CD4-positive, alpha-beta T cell (primary cell): ENCODE results near the gene TDRD10. TPM values are rescaled to one million over a fixed set of nuclear protein-coding genes. Genes with fewer than 3 reads are reported as not detected.
A peak's percentile ranks its signal among the peaks of the same experiment; 100 is the strongest.

Source experiments
- ATAC-seq: fragments of 200-7000 bp; cut with Tn5 transposase; one replicate; pipeline ENCODE4 v1.10.0; 2022; ENCODE audit warnings: mild to moderate bottlenecking; ENCODE audit not compliant: poor library complexity
- CTCF ChIA-PET: fragments of 350-600 bp; sonication (Branson Sonifier 250); formaldehyde crosslinking; loops from one replicate; lab custom pipeline; 2021; ENCODE audit warnings: antibody characterized with exemption, inconsistent platforms; lab: Charles Lee
- POLR2A ChIA-PET: fragments of 350-600 bp; sonication (Branson Sonifier 250); formaldehyde crosslinking; loops from one replicate; lab custom pipeline; 2021; ENCODE audit warnings: antibody characterized with exemption, inconsistent platforms; lab: Charles Lee
- DNase-seq, 14 experiments: peaks; one replicate each; pipeline ENCODE4 v3.0.0-alpha.2; 2013 to 2020; ENCODE audit warnings: mixed read lengths in 2 of 14
- H3K27ac ChIP-seq, 2 donors: one replicate each; pipeline versions ENCODE4 v1.5.1 to v1.7.0; 2013; ENCODE audit warnings: low read length in 2 of 2, low read depth in 1 of 2, mild to moderate bottlenecking in 1 of 2
- H3K27me3 ChIP-seq, 2 experiments: 1 replicate in 1 of 2; 2 replicates in 1 of 2; pipeline versions ENCODE4 v1.6.1 to v1.7.0; 2013; ENCODE audit warnings: low read length in 2 of 2, control low read depth in 1 of 2, mild to moderate bottlenecking in 1 of 2, moderate library complexity in 1 of 2; ENCODE audit not compliant: insufficient read depth in 2 of 2, control insufficient read depth in 1 of 2
- H3K36me3 ChIP-seq: one replicate; pipeline ENCODE4 v1.6.1; 2013; ENCODE audit warnings: low read length, control low read depth; ENCODE audit not compliant: insufficient read depth
- H3K4me1 ChIP-seq: one replicate; pipeline ENCODE4 v1.6.1; 2013; ENCODE audit warnings: low read length, control low read depth; ENCODE audit not compliant: insufficient read depth
- H3K4me3 ChIP-seq: one replicate; pipeline ENCODE4 v1.5.1; 2013; ENCODE audit warnings: mild to moderate bottlenecking, low read length, moderate library complexity
- H3K9me3 ChIP-seq, 2 experiments: 1 replicate in 1 of 2; 2 replicates in 1 of 2; pipeline versions ENCODE4 v1.6.1 to v1.7.0; 2013; ENCODE audit warnings: low read length in 2 of 2, mild to moderate bottlenecking in 2 of 2, control low read depth in 1 of 2, moderate library complexity in 1 of 2; ENCODE audit not compliant: control insufficient read depth in 1 of 2, insufficient read depth in 1 of 2
- H3K27ac Mint-ChIP-seq: one replicate; pipeline ENCODE4 v1.8.0; 2020; ENCODE audit warnings: mixed read lengths
- H3K27me3 Mint-ChIP-seq: one replicate; pipeline ENCODE4 v1.8.0; 2021; ENCODE audit warnings: mixed read lengths
- H3K36me3 Mint-ChIP-seq: one replicate; pipeline ENCODE4 v1.8.0; 2021; ENCODE audit warnings: low read depth, mixed read lengths
- H3K4me1 Mint-ChIP-seq: one replicate; pipeline ENCODE4 v1.8.0; 2021; ENCODE audit warnings: low read depth, mixed read lengths
- H3K4me3 Mint-ChIP-seq: one replicate; pipeline ENCODE4 v1.8.0; 2020; ENCODE audit warnings: mild to moderate bottlenecking, mixed read lengths
- H3K9me3 Mint-ChIP-seq: one replicate; pipeline ENCODE4 v1.8.0; 2020; ENCODE audit warnings: mixed read lengths
- intact Hi-C, 2 experiments: fragments of 100-400 bp; cut with DNase I in 1 of 2; cut with micrococcal nuclease in 1 of 2; formaldehyde crosslinking; loops; one replicate each; pipeline versions ENCODE4 v1.15.1 to v1.9.0; 2023 to 2025; cut with DNase I, micrococcal nuclease
- total RNA-seq, 174 experiments: library from RNA in 2 of 174; stranded (reverse) in 2 of 174; gene quantifications; one replicate each; pipeline ENCODE4 v1.2.3 and lab custom pipeline; 2021 to 2026
- TF ChIP-seq, protein P1 (sequence below): fragments of 200-600 bp; IDR thresholded peaks from one replicate; pipeline ENCODE4 v1.8.0; 2022; ENCODE audit warnings: antibody characterized with exemption, mild to moderate bottlenecking

The TDRD10 gene
- total RNA-seq, 2 experiments from 2014 or later = not detected

DNA sequence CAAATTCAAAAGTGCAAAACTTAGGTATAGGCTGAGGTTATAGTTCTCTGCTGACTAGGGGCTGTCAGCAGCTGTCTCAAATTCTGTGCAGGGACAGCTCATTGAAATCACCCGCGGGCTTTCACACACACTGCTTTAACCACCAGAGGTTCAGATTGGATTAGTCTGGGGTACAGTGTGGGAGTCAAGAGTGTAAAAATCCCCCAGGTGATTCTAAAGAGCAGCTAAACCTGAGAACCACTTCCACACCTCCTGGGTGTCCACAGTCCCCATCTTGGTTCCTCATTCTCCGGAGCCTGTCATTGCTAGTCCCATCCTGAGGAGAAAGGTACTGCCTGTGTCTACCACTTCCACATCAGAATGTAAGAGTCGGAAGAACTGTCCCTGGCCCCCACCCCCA is 9.9 kb upstream of the TDRD10 start:
- ATAC-seq (no peak), DNase-seq (no peak)
- Mint-ChIP-seq H3K4me1 (peaks cover 40% of the 10 kb centered on the region), H3K9me3 (no peaks in the 10 kb centered on the region), H3K36me3 (no peaks in the 10 kb centered on the region), H3K4me3 (no peak overlapping the region), H3K27me3 (no peaks in the 10 kb centered on the region), H3K27ac (no peak overlapping the region)
- no peaks in the 10 kb centered on the region for H3K9me3 ChIP-seq
- no peaks in the 10 kb centered on the region for H3K36me3 ChIP-seq
- intact Hi-C loops = no loop called here
- TF ChIP-seq, protein P1, sequence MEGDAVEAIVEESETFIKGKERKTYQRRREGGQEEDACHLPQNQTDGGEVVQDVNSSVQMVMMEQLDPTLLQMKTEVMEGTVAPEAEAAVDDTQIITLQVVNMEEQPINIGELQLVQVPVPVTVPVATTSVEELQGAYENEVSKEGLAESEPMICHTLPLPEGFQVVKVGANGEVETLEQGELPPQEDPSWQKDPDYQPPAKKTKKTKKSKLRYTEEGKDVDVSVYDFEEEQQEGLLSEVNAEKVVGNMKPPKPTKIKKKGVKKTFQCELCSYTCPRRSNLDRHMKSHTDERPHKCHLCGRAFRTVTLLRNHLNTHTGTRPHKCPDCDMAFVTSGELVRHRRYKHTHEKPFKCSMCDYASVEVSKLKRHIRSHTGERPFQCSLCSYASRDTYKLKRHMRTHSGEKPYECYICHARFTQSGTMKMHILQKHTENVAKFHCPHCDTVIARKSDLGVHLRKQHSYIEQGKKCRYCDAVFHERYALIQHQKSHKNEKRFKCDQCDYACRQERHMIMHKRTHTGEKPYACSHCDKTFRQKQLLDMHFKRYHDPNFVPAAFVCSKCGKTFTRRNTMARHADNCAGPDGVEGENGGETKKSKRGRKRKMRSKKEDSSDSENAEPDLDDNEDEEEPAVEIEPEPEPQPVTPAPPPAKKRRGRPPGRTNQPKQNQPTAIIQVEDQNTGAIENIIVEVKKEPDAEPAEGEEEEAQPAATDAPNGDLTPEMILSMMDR = no peak
- CTCF ChIA-PET = interaction anchor here (1.3 to 1.9 kb wide), 2 partner anchors 11 to 12 kb away, joined by 5 to 7 read pairs; no protein-coding TSS in a partner anchor
- H3K4me3 ChIP-seq = no peak overlapping the region
- H3K27me3 ChIP-seq = no peaks in the 10 kb centered on the region
- H3K4me1 ChIP-seq = peaks cover 29% of the 10 kb centered on the region
- POLR2A ChIA-PET = no interaction called here
- H3K27ac ChIP-seq = no peak overlapping the region

- ChIA-PET POLR2A (interaction anchor here (1.1 kb wide), 1 partner anchor 86 kb away, joined by 4 read pairs; no protein-coding TSS in a partner anchor), CTCF (interaction anchor here (1.1 to 1.9 kb wide), 2 partner anchors 13 kb away, joined by 3 to 5 read pairs; no protein-coding TSS in a partner anchor)
- no peaks in the 10 kb centered on the region for H3K9me3 Mint-ChIP-seq
- ATAC-seq = peak; percentile 51
- H3K27me3 ChIP-seq = no peaks in the 10 kb centered on the region
- peak in 4 of 14 experiments; percentile 45 to 55 (median 53) for DNase-seq
- peaks cover 30% of the 10 kb centered on the region for H3K4me1 ChIP-seq
- peak overlapping the region; percentile 68 for H3K4me3 Mint-ChIP-seq
- no peaks in the 10 kb centered on the region for H3K27me3 Mint-ChIP-seq
- TF ChIP-seq, protein P1 = no peak
- intact Hi-C loops = no loop called here
- peaks cover 43% of the 10 kb centered on the region for H3K4me1 Mint-ChIP-seq
- H3K36me3 ChIP-seq = no peaks in the 10 kb centered on the region
- no peaks in the 10 kb centered on the region for H3K36me3 Mint-ChIP-seq
- no peak overlapping the region for H3K27ac Mint-ChIP-seq
- H3K9me3 ChIP-seq = no peaks in the 10 kb centered on the region
- no peak overlapping the region for H3K4me3 ChIP-seq
- no peak overlapping the region for H3K27ac ChIP-seq
Measured at GRCh38 chr1:154493276-154493675, 8.7 kb upstream of the TDRD10 start.

- Histone ChIP-seq H3K4me3 (no peak overlapping the region), H3K36me3 (no peaks in the 10 kb centered on the region), H3K4me1 (peaks cover 30% of the 10 kb centered on the region), H3K27me3 (peaks cover 6 to 12% of the 10 kb centered on the region in 2 experiments), H3K27ac (no peak overlapping the region), H3K9me3 (no peaks in the 10 kb centered on the region)
- ATAC-seq = no peak
- Mint-ChIP-seq H3K27me3 (peaks cover 19% of the 10 kb centered on the region), H3K4me3 (no peak overlapping the region), H3K27ac (no peak overlapping the region), H3K4me1 (peaks cover 54% of the 10 kb centered on the region), H3K36me3 (no peaks in the 10 kb centered on the region), H3K9me3 (no peaks in the 10 kb centered on the region)
- intact Hi-C loops = no loop called here
- DNase-seq = no peak
- TF ChIP-seq, protein P1 = no peak
- CTCF ChIA-PET = interaction anchor here (0.6 to 2.9 kb wide), 2 partner anchors 16 to 192 kb away, joined by 3 to 11 read pairs; no protein-coding TSS in a partner anchor
- POLR2A ChIA-PET = interaction anchor here (1.2 kb wide), 1 partner anchor 16 kb away, joined by 3 read pairs; no protein-coding TSS in a partner anchor
Measured at GRCh38 chr1:154495496-154496273, 6.3 kb upstream of the TDRD10 start.
